GM18909 (cell line): Measurements from ENCODE around the gene PKIG.

Experiments used
- ATAC-seq: cut with Tn5 transposase; IDR thresholded peaks from one replicate; pipeline ENCODE4 v1.9.1; 2021; ENCODE audit warnings: mild to moderate bottlenecking; ENCODE audit not compliant: unreplicated experiment, poor library complexity

PKIG gene

GRCh38 chr20:44637042-44637441 is 54.7 kb downstream of the PKIG start:
- no peak for ATAC-seq

GRCh38 chr20:44637522-44638372 is 55.4 kb downstream of the PKIG start:
- ATAC-seq = no peak

GRCh38 chr20:44640522-44640921 is 58.1 kb downstream of the PKIG start:
- no peak for ATAC-seq

- ATAC-seq = no peak
Measured at GRCh38 chr20:44641325-44641724, 58.9 kb downstream of the PKIG start.

- no peak for ATAC-seq
Measured at GRCh38 chr20:44642203-44643153, 60.1 kb downstream of the PKIG start.

- ATAC-seq = no peak
Measured at GRCh38 chr20:44643154-44643519, 60.8 kb downstream of the PKIG start.

- ATAC-seq = no peak
Measured at GRCh38 chr20:44643596-44644229, 61.3 kb downstream of the PKIG start.

GRCh38 chr20:44644230-44644617 is 61.8 kb downstream of the PKIG start:
- ATAC-seq = no peak

GRCh38 chr20:44644667-44645131 is 62.3 kb downstream of the PKIG start:
- no peak for ATAC-seq

- peak; percentile 26 for ATAC-seq
Measured at GRCh38 chr20:44646023-44646640, 63.8 kb downstream of the PKIG start.

- peak; percentile 54 for ATAC-seq
Measured at GRCh38 chr20:44646641-44647274, 64.4 kb downstream of the PKIG start.

- no peak for ATAC-seq
Measured at GRCh38 chr20:44648068-44648467, 65.7 kb downstream of the PKIG start.

GRCh38 chr20:44648579-44648978 is 66.2 kb downstream of the PKIG start:
- ATAC-seq = no peak

GRCh38 chr20:44649126-44649525 is 66.7 kb downstream of the PKIG start:
- no peak for ATAC-seq

- no peak for ATAC-seq
Measured at GRCh38 chr20:44649976-44650375, 67.6 kb downstream of the PKIG start.

- ATAC-seq = no peak
Measured at GRCh38 chr20:44650771-44651433, 68.5 kb downstream of the PKIG start.

GRCh38 chr20:44651434-44651683 is 69.0 kb downstream of the PKIG start:
- ATAC-seq = no peak

- ATAC-seq = no peak
Measured at GRCh38 chr20:44651684-44652423, 69.5 kb downstream of the PKIG start, which contains the start of gene ADA. Gene ADA (minus strand): TSS chr20:44651699. CDS start chr20:44651607, 92 bp downstream.

GRCh38 chr20:44653546-44653945 is 71.2 kb downstream of the PKIG start:
- ATAC-seq = no peak
